NCI-H2107 (cell line): ENCODE data around the gene VWA3A.
"Not testable (repeated sequence)": the region's sequence is repeated elsewhere in the genome, so short reads cannot be mapped to it uniquely, and the experiment has no call there.

Experiments
- DNase-seq: peaks from one replicate; lab custom pipeline; 2025; lab: John Stamatoyannopoulos, UW

Gene VWA3A

DNA sequence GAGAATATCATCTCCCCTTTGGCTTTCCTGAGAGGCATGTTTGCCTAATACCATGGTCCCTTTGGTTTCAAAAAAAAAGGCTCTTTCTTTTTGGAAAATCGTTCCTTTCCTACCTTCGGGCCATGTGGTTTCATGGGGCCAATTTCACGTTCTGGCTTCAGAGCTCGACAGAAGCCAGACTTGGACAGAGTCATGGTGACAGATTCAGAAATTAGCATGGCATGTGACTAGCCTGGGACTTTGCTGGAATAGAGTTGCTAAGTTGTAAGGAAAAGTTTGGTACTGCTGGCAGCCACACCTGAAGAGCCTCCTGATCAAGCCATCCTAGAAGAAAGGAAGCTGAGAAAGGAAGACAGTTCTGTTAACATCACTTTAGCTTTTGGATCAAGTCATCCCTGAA is 2.4 kb upstream of the VWA3A start:
- no peak for DNase-seq

DNA sequence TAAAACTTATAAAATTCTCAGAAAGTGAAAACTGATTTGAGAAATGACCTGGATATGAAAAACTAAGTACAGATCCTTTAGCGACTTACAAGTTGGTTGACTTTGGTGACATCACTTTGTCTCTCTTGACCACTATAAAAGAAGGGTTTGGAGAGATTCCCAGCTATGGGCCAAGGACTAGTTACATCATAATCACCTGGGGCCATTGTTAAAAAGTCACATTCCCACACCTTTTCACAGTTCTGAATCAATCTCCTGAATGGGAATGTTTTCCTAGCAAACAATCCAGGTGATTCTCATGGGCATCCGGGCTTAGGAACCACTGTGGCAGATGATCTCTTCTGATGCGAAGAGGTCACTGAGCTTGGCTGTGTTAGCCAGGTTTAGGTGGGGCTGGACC is 620 bp upstream of the VWA3A start:
- no peak for DNase-seq

GRCh38 chr16:22093331-22093730 is 990 bp downstream of the VWA3A start:
- DNase-seq, result no peak

GRCh38 chr16:22093996-22094395 is 1.7 kb downstream of the VWA3A start:
- DNase-seq, result no peak

DNA sequence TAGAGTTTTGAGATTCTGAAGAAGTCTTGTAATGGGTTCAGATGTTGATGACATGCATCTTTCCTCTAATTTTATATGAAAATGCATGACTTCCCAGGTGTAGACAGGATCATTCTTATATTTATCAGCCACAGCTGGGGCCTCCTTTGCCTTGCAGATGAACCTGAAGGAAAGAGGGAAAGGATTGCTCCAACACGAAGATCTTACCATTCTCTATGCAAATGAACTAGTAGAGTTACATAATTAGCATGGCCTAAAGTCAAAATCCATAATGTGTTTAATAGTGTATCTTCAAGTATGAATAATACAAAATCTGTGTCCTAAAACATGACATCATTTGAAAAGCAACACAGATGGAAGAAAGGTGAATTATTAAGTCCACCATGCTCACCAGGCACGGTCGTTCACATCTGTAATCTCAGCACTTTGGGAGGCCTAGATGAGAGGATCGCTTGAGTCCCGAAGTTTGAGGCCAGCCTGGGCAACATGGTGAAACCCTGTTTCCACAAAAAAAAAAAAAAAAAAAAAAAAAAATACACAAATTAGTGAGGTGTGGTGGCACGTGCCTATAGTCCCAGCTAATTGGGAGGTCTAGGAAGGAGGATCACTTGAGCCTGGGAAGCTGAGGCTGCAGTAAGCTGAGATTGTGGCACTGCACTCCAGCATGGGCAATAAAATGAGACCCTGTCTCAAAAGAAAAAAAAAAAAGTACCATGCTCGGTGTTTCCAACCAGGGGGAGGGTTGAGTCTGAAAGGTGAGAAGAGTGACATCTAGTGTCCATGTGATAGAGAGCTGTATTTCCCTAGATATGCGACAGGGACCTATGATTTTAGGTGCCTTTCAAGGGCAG is 6.3 kb downstream of the VWA3A start:
- no peak for DNase-seq

GRCh38 chr16:22099256-22099975 is 7.1 kb downstream of the VWA3A start:
- no peak for DNase-seq

- no peak for DNase-seq
These were observed 11.1 kb downstream of the VWA3A start for GRCh38 chr16:22103441-22103840.

DNA sequence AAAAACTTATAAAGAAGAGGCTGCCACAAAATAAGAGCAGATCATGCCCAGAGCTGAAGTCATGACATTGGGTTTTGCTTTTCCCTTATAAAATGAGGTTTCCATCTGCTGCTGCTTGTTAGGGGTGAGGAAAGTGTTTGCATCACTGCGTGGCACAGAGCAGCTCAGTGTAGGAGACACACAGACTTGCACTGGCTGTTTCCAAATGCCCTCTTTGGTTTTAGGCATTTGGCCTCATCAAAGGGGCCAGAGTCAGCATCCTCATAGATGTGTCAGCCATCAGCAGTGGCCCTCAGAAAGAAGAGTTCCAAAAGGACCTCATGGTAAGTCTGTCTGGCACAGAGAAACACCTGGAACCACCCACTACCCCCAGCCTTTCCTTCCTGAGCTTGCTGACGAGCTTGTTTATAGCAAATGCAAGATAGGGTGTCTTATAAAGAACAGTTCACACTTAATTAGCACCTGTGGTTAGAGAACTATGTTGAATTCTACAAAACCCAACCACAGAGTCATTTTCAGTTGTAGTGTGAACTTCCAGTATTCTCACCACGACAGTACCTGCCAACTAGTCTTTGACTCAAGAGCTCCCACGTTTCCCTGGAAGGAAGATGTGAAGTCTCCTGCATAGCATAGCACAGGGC is 17.0 kb downstream of the VWA3A start:
- DNase-seq, result no peak

DNA sequence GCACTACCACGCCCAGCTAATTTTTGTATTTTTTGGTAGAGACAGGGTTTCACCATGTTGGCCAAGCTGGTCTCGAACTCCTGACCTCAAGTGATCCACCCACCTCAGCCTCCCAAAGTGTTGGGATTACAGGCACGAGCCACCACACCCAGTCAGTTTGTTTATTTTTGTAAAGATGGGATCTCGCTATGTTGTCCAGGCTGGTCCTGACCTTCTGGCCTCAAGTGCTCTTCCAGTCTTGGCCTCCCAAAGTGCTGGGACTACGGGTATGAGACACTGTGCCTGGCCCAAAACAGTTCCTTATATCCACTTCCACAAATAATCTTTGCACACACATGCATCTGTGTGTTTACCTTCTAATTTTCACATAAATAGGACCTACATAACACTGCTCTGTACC is 19.3 kb downstream of the VWA3A start:
- DNase-seq, result not testable (repeated sequence)

GRCh38 chr16:22116095-22116700 is 23.9 kb downstream of the VWA3A start:
- no peak for DNase-seq

DNA sequence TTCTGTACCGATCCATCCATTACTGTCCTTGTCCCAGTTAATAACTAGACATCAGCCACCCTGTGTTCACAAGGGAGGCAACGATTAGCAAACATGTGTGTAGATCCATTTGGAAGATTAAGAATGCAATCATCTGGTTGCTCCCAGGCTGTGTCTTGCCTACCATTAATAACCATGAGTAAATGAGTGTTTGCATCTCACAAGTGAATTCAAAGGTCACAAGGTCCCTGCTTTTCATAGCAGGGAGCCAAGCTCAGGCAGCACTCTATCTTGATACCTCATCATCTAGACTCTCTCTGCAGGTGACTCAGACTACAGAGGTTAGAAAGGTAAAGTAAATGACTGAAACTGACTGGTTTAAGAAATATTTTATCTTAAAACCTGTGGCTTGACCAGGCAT is 25.3 kb downstream of the VWA3A start:
- DNase-seq, result no peak

DNA sequence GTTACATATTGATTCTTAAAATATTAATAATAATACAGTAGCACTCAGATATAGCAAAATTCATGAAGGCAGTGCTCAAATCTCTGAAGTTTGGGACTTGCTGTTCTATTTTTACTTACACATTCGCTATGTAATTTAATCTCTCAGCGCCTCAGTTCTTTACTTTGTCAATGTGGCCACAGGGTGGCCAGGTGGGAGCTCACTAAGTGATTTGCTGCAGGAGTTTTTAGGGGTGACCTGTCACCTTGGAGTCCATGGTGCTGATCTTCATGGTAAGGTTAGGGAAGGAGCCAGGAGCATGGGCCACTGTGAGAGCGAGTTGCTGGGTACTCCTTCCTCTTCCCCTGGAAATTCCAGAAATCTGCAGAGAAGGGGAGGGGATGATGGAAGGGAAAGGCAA is 28.1 kb downstream of the VWA3A start:
- DNase-seq, result no peak

DNA sequence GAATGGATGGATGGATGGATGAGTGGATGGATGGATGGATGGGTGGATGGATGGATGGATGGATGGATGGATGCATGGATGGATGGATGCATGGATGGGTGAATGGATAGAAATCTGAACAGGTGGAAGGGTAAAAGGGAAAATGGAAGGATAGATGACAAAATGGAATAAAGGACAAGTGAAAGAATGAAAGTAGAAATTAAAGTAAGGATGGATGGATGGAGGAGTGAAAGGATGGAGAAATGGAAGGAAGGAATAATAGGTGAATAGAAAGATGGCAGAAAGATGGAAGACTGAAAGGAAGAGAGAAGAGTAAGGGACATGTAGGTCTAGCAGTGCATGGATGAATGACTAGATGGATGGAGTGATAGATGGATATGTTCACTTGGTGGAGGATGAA is 29.9 kb downstream of the VWA3A start:
- DNase-seq, result no peak

- DNase-seq, result no peak
These were observed 30.8 kb downstream of the VWA3A start for GRCh38 chr16:22123146-22123545.

DNA sequence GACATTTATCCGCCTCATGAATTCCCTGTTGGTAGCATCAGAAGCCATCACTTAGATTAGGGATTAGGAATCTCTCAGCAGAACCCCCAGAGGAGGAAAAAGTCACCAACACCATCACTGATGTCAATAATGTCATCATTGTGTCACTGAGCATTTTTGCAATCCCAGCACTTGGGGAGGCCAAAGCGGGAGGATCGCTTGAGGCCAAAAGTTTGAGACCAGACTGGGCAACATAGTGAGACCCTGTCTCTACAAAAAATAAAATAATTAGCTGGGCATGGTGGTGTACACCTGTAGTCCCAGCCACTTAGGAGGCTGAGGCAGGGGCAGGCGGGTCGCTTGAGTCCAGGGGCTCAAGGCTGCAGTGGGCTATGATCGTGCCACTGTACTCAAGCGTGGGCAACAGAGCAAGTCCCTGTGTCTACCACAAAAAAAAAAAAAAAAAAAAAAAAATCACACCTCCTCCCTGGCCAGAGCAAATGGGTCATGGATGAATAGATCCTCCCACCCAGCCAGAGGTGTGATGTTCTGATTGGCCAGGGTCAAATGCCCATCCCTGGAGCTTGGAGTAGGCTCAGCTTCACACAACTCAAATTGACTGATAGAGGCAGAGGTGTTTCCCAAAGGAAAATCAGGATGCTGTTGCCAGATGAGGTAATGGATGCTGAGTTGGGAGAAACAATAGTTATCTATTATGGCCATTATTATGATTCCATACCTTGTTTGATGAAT is 31.6 kb downstream of the VWA3A start:
- no peak for DNase-seq

GRCh38 chr16:22124583-22125284 is 32.4 kb downstream of the VWA3A start:
- DNase-seq, result no peak

GRCh38 chr16:22126037-22126558 is 33.8 kb downstream of the VWA3A start:
- DNase-seq, result no peak

GRCh38 chr16:22128537-22128936 is 36.2 kb downstream of the VWA3A start:
- DNase-seq, result not testable (repeated sequence)

DNA sequence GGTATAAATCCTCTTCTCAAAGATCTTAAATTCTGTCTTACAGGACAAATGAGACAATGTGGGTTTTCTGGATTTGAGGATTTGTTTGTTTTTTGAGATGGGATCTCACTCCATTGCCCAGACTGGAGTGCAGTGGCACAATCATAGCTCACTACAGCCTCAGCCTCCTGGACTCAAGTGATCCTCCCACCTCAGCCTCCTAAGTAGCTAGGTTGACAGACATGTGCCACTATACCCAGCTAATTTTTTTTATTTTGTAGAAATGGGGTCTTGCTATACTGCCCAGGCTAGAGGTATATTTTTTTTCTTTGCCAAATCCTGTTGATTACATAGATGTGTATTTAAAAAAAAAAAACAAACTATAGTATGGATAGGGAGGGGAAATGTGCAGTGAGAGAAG is 38.2 kb downstream of the VWA3A start:
- DNase-seq, result no peak

DNA sequence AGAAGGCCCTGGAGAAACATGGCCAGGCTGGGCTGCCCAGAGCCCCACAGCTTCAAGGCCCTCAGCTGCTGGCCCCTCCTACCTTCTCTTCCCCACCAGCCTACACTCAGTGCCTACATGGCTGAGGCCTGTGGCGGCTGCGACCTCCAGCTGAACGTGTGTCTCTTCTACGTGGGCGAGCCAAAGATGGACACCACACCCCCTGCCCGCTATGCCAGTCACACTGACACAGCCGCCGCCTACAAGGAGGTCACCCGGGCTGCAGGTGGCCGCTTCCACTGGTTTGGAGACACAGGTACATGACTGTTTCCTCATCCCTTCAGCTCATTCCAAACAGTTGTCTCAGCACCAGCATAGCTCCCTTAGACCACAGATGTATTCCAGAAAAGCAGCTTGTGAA is 40.5 kb downstream of the VWA3A start:
- DNase-seq, result no peak

- no peak for DNase-seq
These were observed 46.1 kb downstream of the VWA3A start for GRCh38 chr16:22138482-22138881.
